K562 (cell line): Measurements from ENCODE around the gene DMAC2. TPM values are rescaled to one million over a fixed set of nuclear protein-coding genes. Genes with fewer than 3 reads are reported as not detected.

ENCODE experiments used
- BCOR ChIP-seq: fragments of 450-650 bp; IDR thresholded peaks from 2 replicates; pipeline ENCODE4 v1.6.1; 2016
- DPF2 ChIP-seq: fragments of 450-650 bp; IDR thresholded peaks from 2 replicates; pipeline ENCODE4 v1.6.1; 2016
- ELF4 ChIP-seq: fragments of 450-650 bp; formaldehyde crosslinking; IDR thresholded peaks from 2 replicates; pipeline ENCODE4 v1.4.0; 2022; ENCODE audit warnings: missing genetic modification characterization
- HDAC1 ChIP-seq, 2 experiments: fragments of 450-650 bp; IDR thresholded peaks; 2 replicates each; pipeline ENCODE4 v1.6.1; 2016 to 2017; ENCODE audit warnings: inconsistent platforms in 1 of 2, mild to moderate bottlenecking in 1 of 2, moderate library complexity in 1 of 2
- LEF1 ChIP-seq: fragments of 450-650 bp; IDR thresholded peaks from 2 replicates; pipeline ENCODE4 v1.6.1; 2016; ENCODE audit warnings: mild to moderate bottlenecking
- RAD21 ChIP-seq, 2 experiments: fragments of 250-450 bp in 1 of 2; fragments of 450-650 bp in 1 of 2; sonication (Bioruptor Pico) in 1 of 2; formaldehyde crosslinking in 1 of 2; IDR thresholded peaks in 1 of 2; conservative IDR thresholded peaks in 1 of 2; 2 replicates each; pipeline versions ENCODE4 v1.4.0 to v1.8.0; 2020 to 2022; ENCODE audit warnings: mild to moderate bottlenecking in 2 of 2, moderate library complexity in 1 of 2
- polyA plus RNA-seq, 8 experiments: library from polyadenylated mRNA; depleted of rRNA in 4 of 8; stranded (reverse) in 5 of 8; unstranded in 3 of 8; fragments of >200 nt; fragmentation: Nextera tagmentation in 2 of 8; fragmentation: Illumina TruSeq in 1 of 8; extraction: Ambion mirVana in 2 of 8; extraction: Trizol in 1 of 8; gene quantifications; 2 replicates each; pipeline versions ENCODE4 v1.2.1 to v1.2.3, GENCODE V29; 2011 to 2014; ENCODE audit warnings: inconsistent platforms in 1 of 8, missing spikeins in 1 of 8
- total RNA-seq, 7 experiments: library from RNA; depleted of rRNA in 6 of 7; stranded (reverse); fragments of >200 nt in 6 of 7; fragmentation: Illumina TruSeq in 2 of 7; extraction: Trizol in 2 of 7; gene quantifications; 2 replicates each; pipeline versions ENCODE4 v1.2.1 to v1.2.3, GENCODE V29; 2011 to 2021; ENCODE audit warnings: low replicate concordance in 1 of 7
- TF ChIP-seq, protein P1 (sequence below): fragments of 250-450 bp; sonication (Bioruptor Pico); IDR thresholded peaks from 2 replicates; pipeline ENCODE4 v1.4.0; 2020; ENCODE audit warnings: mild to moderate bottlenecking, moderate library complexity, borderline replicate concordance
- TF ChIP-seq, protein P2 (sequence below): IDR thresholded peaks from 2 replicates; pipeline ENCODE4 v1.6.1; 2016; ENCODE audit warnings: missing genetic modification characterization, missing compliant biosample characterization
- TF ChIP-seq, protein P3 (sequence below): fragments of 450-650 bp; IDR thresholded peaks from 2 replicates; pipeline ENCODE4 v1.6.1; 2016; ENCODE audit warnings: mild to moderate bottlenecking, moderate library complexity
- TF ChIP-seq, protein P4 (sequence below): fragments of 450-650 bp; IDR thresholded peaks from 2 replicates; pipeline ENCODE4 v1.6.1; 2016; ENCODE audit warnings: borderline replicate concordance

Gene DMAC2
- total and polyA plus RNA-seq, 9 of the 15 experiments (the other 6 are each of a cell fraction or from before 2014, with no cell fraction given), result 12.9 to 61.2 (median 43.1) TPM

DNA sequence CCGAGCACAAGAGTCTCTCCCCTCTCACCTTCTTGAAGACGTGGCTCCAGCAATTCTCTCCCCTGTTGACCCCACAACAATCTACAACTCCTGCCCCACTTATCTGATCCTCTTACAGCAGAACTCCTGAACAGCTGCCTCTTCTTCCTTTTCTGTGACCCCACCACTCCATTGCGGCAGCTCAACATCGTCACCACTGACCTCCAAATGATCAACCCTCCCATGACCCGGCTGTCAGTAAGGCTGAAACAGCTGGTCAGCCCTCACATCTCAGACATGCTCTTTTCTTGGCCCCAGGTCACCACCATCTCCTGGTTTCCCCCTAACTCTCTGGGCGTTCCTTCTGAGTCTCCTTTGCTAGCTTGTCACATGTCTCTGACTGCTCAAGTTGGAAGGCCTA is 44.4 kb downstream of the DMAC2 start (continued):
- TF ChIP-seq ELF4 (peak; percentile 74), BCOR (0 out of 2 replicates have a peak, but pooled peaks have one; percentile 11), DPF2 (peak; percentile 56; the same call in 1 of the 2 replicates), RAD21 (CRISPR knock-in tag; conservative IDR thresholded peaks at IDR 0.05 in 1 of 2, IDR thresholded peaks at IDR 0.05 in 1 of 2) (0 out of 4 replicates have a peak, but pooled peaks of 1 of the 2 experiments have one; percentile 13), HDAC1 (IDR thresholded peaks at IDR 0.05) (peak in 1 of 2 experiments; percentile 79; a peak in 1 of 4 replicates), LEF1 (peak; percentile 51)
- TF ChIP-seq, protein P1, sequence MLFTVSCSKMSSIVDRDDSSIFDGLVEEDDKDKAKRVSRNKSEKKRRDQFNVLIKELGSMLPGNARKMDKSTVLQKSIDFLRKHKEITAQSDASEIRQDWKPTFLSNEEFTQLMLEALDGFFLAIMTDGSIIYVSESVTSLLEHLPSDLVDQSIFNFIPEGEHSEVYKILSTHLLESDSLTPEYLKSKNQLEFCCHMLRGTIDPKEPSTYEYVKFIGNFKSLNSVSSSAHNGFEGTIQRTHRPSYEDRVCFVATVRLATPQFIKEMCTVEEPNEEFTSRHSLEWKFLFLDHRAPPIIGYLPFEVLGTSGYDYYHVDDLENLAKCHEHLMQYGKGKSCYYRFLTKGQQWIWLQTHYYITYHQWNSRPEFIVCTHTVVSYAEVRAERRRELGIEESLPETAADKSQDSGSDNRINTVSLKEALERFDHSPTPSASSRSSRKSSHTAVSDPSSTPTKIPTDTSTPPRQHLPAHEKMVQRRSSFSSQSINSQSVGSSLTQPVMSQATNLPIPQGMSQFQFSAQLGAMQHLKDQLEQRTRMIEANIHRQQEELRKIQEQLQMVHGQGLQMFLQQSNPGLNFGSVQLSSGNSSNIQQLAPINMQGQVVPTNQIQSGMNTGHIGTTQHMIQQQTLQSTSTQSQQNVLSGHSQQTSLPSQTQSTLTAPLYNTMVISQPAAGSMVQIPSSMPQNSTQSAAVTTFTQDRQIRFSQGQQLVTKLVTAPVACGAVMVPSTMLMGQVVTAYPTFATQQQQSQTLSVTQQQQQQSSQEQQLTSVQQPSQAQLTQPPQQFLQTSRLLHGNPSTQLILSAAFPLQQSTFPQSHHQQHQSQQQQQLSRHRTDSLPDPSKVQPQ (CRISPR knock-in tag), result no peak
- TF ChIP-seq, protein P2, sequence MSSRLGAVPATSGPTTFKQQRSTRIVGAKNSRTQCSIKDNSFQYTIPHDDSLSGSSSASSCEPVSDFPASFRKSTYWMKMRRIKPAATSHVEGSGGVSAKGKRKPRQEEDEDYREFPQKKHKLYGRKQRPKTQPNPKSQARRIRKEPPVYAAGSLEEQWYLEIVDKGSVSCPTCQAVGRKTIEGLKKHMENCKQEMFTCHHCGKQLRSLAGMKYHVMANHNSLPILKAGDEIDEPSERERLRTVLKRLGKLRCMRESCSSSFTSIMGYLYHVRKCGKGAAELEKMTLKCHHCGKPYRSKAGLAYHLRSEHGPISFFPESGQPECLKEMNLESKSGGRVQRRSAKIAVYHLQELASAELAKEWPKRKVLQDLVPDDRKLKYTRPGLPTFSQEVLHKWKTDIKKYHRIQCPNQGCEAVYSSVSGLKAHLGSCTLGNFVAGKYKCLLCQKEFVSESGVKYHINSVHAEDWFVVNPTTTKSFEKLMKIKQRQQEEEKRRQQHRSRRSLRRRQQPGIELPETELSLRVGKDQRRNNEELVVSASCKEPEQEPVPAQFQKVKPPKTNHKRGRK (tag), result no peak
- TF ChIP-seq, protein P3, sequence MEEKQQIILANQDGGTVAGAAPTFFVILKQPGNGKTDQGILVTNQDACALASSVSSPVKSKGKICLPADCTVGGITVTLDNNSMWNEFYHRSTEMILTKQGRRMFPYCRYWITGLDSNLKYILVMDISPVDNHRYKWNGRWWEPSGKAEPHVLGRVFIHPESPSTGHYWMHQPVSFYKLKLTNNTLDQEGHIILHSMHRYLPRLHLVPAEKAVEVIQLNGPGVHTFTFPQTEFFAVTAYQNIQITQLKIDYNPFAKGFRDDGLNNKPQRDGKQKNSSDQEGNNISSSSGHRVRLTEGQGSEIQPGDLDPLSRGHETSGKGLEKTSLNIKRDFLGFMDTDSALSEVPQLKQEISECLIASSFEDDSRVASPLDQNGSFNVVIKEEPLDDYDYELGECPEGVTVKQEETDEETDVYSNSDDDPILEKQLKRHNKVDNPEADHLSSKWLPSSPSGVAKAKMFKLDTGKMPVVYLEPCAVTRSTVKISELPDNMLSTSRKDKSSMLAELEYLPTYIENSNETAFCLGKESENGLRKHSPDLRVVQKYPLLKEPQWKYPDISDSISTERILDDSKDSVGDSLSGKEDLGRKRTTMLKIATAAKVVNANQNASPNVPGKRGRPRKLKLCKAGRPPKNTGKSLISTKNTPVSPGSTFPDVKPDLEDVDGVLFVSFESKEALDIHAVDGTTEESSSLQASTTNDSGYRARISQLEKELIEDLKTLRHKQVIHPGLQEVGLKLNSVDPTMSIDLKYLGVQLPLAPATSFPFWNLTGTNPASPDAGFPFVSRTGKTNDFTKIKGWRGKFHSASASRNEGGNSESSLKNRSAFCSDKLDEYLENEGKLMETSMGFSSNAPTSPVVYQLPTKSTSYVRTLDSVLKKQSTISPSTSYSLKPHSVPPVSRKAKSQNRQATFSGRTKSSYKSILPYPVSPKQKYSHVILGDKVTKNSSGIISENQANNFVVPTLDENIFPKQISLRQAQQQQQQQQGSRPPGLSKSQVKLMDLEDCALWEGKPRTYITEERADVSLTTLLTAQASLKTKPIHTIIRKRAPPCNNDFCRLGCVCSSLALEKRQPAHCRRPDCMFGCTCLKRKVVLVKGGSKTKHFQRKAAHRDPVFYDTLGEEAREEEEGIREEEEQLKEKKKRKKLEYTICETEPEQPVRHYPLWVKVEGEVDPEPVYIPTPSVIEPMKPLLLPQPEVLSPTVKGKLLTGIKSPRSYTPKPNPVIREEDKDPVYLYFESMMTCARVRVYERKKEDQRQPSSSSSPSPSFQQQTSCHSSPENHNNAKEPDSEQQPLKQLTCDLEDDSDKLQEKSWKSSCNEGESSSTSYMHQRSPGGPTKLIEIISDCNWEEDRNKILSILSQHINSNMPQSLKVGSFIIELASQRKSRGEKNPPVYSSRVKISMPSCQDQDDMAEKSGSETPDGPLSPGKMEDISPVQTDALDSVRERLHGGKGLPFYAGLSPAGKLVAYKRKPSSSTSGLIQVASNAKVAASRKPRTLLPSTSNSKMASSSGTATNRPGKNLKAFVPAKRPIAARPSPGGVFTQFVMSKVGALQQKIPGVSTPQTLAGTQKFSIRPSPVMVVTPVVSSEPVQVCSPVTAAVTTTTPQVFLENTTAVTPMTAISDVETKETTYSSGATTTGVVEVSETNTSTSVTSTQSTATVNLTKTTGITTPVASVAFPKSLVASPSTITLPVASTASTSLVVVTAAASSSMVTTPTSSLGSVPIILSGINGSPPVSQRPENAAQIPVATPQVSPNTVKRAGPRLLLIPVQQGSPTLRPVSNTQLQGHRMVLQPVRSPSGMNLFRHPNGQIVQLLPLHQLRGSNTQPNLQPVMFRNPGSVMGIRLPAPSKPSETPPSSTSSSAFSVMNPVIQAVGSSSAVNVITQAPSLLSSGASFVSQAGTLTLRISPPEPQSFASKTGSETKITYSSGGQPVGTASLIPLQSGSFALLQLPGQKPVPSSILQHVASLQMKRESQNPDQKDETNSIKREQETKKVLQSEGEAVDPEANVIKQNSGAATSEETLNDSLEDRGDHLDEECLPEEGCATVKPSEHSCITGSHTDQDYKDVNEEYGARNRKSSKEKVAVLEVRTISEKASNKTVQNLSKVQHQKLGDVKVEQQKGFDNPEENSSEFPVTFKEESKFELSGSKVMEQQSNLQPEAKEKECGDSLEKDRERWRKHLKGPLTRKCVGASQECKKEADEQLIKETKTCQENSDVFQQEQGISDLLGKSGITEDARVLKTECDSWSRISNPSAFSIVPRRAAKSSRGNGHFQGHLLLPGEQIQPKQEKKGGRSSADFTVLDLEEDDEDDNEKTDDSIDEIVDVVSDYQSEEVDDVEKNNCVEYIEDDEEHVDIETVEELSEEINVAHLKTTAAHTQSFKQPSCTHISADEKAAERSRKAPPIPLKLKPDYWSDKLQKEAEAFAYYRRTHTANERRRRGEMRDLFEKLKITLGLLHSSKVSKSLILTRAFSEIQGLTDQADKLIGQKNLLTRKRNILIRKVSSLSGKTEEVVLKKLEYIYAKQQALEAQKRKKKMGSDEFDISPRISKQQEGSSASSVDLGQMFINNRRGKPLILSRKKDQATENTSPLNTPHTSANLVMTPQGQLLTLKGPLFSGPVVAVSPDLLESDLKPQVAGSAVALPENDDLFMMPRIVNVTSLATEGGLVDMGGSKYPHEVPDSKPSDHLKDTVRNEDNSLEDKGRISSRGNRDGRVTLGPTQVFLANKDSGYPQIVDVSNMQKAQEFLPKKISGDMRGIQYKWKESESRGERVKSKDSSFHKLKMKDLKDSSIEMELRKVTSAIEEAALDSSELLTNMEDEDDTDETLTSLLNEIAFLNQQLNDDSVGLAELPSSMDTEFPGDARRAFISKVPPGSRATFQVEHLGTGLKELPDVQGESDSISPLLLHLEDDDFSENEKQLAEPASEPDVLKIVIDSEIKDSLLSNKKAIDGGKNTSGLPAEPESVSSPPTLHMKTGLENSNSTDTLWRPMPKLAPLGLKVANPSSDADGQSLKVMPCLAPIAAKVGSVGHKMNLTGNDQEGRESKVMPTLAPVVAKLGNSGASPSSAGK, result peak; percentile 16; the same call in 1 of the 2 replicates
- TF ChIP-seq, protein P4, sequence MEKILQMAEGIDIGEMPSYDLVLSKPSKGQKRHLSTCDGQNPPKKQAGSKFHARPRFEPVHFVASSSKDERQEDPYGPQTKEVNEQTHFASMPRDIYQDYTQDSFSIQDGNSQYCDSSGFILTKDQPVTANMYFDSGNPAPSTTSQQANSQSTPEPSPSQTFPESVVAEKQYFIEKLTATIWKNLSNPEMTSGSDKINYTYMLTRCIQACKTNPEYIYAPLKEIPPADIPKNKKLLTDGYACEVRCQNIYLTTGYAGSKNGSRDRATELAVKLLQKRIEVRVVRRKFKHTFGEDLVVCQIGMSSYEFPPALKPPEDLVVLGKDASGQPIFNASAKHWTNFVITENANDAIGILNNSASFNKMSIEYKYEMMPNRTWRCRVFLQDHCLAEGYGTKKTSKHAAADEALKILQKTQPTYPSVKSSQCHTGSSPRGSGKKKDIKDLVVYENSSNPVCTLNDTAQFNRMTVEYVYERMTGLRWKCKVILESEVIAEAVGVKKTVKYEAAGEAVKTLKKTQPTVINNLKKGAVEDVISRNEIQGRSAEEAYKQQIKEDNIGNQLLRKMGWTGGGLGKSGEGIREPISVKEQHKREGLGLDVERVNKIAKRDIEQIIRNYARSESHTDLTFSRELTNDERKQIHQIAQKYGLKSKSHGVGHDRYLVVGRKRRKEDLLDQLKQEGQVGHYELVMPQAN, result peak; percentile 56; the same call in 1 of the 2 replicates
